HG03066 (cell line): Measurements from ENCODE around the gene BACE1.

Experiments
- ATAC-seq: cut with Tn5 transposase; IDR thresholded peaks from one replicate; pipeline ENCODE4 v1.9.1; 2021; ENCODE audit warnings: low read depth; ENCODE audit not compliant: unreplicated experiment

Gene BACE1

DNA sequence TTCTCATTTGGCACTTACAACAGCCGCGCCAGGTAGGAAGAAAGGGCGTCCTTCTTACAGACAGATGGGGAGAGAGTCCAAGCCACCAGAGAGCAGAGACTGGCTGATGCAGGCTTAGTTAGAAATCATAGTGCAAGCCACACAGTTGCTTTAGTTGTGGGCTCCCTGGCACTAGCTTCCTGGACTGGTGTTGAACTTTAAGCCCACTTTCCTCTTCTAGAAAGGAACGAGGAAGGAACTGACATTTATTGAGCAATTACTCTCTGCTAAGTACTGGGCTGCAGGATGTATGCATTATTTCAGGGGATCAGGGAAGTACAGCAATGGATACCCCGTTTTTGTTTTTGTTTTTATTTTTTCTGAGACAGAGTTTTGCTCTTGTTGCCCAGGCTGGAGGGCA is 3.0 kb downstream of the BACE1 start:
- ATAC-seq: no peak

DNA sequence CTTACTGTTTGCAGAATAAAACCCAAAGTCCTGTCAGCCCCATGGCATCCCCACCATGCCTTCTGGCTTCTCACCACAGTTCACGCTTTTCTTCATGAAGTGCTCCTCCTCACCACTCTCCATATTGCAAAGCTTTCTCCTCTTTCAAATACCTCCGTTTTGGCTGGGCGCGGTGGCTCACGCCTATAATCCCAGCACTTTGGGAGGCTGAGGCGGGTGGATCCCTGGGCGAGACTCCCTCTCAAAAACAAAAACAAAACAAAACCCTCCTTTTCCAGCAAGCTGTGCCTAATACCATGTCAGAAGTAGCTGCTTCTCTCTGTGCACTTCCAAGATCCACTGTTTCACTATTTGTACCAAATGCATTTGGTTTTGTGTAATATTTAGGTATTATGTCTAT is 6.7 kb downstream of the BACE1 start:
- ATAC-seq: no peak

GRCh38 chr11:117305145-117305544 is 10.9 kb downstream of the BACE1 start:
- ATAC-seq: no peak

DNA sequence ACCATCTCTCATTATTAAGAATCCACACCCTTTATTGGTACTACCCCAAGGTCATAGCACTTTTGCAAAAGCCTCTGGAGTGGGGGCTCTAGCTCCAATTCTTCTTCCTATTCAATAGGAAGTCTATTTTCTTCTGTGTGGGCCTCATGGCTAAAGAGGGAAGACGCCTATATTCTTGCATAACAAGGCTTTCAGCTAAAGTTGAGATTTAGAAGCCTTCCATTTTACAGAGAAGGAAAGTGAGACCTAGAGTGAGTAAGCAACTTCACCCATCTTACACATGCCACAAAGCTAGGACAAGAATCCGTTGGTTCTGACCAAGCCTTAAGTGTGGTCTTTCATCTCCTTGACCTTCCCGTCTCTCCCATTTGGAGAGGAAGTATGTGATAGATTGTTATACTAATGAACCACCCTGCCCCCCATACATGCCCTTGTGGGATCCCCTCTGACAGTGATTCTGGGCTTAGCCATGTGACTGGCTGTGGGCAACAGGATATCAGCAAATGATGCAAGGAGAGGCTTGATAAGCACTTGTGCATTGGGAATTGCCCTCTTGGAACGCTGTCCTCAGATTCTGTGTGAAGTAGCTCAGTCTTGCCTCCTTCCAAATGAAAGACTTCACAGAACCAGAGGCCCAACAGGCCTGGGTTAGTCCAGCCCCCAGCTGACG is 12.3 kb downstream of the BACE1 start:
- no peak for ATAC-seq

DNA sequence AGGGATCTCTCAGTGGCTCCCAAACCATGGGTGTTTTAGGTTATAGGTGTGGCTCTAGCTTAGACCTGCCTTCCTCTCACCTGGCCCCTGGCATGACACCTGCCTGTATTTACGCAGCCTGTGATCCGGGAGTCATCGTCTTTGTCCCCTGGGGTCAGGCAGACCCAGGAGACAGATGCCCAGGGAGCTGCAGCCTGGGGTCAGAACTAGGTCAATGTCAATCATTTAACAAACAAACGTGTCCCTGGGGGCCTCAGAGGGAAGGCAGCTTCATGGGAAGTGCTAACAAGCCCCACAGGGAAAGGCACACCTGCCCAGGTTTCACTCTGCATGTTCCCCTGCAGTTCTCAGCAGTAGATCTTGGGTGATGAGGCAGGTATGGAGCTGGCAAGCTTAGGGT is 13.0 kb downstream of the BACE1 start:
- no peak for ATAC-seq

DNA sequence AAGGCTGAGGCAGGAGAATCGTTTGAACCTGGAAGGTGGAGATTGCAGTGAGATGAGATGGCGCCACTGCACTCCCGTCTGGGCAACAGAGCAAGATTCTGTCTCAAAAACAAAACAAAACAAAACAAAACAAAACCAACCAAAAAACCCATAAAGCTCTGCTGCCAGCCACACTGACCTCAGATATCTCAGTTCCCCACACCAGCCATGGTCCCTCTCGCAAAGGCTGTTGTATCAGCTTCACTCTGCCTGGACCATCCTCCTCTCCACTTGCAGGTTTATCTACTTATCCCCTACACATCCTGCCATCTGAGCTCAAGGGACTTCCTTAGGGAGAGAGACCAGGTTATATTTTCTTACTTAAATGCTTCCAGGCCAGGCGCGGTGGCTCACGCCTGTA is 13.8 kb downstream of the BACE1 start:
- ATAC-seq: no peak

GRCh38 chr11:117300773-117301172 is 15.3 kb downstream of the BACE1 start:
- no peak for ATAC-seq

- no peak for ATAC-seq
These were observed 15.8 kb downstream of the BACE1 start for GRCh38 chr11:117300283-117300663.

DNA sequence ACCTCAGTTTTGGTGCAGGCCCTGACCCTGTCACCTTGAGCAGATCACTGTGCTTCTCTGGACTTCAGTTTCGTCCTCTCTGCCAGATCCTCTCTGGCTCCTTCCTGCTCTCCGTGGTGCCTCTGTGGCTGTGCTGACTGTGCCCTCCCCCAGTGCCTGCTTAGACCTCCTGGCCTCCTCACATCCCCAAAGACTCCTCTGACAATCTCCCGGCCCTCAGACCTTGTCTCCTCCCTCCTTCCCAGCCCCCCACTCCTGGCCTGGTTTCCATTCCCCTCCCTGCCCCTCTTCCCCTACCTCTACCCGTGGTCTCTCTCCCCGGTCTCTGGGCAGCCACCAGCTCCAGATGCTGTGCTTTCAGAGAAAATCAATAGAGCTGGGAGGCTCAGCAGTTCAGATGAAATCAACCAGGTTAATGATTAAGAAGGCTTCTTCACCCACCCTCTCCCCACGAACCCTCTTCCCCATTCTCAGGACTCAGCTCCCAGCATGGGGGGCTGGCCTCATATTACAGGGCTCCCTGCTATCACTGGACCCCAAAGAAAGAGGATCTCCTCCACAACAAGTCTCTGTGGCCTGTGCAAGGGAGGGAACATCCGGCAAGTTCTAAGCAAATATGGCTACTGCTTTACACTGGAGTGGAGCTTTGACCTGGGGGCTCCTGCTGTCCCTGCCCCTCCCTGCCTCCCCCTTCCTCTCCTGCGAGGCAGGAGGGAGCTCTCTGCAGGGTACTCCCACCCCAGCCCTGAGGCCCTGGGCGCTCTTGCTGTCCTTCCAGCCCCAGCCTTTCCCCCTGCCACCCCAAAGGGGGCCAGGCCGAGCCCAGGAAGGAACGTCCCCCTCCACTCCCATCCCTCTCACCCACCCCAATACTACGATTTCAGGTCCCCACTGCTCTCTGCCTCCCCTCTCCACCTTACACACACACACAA is 16.4 kb downstream of the BACE1 start:
- ATAC-seq: no peak

GRCh38 chr11:117298195-117298594 is 17.9 kb downstream of the BACE1 start:
- no peak for ATAC-seq

DNA sequence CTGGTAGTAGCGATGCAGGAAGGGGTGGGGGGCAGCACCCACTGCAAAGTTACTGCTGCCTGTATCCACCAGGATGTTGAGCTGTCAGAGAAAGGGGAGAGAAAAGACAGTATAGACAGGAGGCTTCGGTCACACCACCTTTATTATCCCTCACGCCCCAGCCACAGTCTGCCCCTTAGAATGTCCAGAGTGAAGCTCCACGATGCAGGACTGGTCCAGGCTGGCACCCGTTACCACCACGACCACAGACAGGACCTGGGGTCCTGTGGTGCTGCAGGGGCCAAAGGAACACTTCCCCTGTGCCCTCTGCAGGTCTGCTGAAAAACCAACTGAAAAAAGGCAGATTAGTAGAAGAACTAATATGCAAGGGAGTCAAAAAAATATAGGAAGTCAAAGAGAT is 19.2 kb downstream of the BACE1 start:
- ATAC-seq: no peak

GRCh38 chr11:117295438-117296137 is 20.5 kb downstream of the BACE1 start:
- no peak for ATAC-seq

- ATAC-seq: no peak
These were observed 23.4 kb downstream of the BACE1 start for GRCh38 chr11:117292616-117293015.

DNA sequence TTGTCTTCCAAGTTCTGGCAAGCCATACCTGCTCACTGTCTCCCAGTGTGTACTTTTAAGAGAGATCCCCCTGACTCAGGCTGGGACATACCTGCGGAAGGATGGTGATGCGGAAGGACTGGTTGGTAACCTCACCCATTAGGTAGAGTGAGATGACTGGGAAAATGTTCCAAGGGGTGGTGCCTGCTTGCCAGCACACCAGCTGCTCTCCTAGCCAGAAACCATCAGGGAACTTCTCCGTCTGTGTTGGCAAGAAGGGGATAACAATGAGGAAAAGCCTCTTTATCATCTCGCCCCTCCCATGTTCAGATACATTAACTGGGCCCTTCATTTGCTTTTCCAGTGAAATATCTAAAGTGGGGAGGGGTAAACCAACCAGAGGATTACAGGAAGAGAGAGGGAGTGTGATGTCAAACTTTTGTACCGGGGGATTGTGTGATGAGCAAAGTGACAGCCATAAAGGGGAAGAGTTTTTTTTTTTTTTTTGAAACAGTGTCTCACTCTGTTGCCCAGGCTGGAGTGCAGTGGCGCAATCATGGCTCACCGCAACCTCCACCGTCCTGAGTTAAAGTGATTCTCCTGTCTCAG is 25.2 kb downstream of the BACE1 start, which contains the start of gene BACE1-AS:
Gene BACE1-AS (plus strand): TSS at position 538 of the 588 bp plus-strand sequence.
- no peak for ATAC-seq

- no peak for ATAC-seq
These were observed 26.3 kb downstream of the BACE1 start for GRCh38 chr11:117289795-117290194.

- ATAC-seq: no peak
These were observed 28.4 kb downstream of the BACE1 start for GRCh38 chr11:117287668-117288067.

GRCh38 chr11:117286588-117286987 is 29.5 kb downstream of the BACE1 start:
- ATAC-seq: no peak

DNA sequence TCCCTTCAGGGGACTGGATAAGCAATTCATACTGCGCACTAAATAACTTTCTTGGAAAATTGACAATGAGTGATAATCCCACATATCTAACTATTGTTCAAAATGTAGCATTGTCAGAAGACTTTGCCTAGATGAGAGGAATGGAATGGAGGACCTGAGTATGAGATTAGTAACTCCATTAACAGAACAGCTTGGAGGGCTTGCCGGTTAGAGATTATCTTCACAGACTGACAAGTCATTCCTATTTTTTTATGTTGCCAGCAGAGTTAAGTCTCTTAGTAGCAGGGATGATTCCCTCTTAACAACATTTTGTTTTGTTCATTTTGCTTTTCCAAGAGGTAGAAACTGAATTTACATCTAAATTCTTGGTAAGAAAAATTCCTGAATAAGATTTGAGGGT is 32.0 kb downstream of the BACE1 start:
- no peak for ATAC-seq

DNA sequence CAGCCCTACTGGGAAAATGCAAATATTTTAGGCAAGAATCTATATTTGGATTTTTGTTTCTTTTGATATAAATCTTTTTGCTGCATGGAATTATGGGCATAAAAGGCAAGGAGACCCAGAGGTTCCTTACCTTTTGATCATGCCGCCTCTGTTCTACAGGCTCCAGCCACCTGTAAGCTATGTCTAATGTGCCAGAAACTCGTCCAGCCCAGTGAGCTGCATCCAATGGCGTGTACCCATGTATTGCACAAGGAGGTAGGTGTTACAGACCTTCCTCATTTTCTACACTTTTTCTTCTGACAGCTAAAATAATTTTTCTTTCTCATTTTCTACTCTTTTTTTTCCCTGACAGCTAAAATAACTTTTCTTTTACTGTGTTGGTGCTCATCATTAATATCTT is 33.1 kb downstream of the BACE1 start:
- no peak for ATAC-seq

DNA sequence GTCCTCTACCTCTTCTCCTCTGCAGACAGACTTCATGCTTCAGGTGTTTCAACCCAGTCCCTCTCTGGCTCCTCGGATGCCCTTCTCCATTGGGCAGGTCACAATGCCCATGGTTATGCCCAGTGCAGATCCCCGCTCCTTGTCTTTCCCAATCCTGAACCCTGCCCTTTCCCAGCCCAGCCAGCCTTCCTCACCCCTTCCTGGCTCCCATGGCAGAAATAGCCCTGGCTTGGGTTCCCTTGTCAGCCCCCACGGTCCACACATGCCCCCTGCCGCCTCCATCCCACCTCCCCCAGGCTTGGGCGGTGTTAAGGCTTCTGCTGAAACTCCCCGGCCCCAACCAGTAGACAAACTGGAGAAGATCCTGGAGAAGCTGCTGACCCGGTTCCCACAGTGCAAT is 34.2 kb downstream of the BACE1 start:
- no peak for ATAC-seq

- no peak for ATAC-seq
These were observed 34.9 kb downstream of the BACE1 start for GRCh38 chr11:117281159-117281558.
